Subcutaneous abdominal adipose tissue (tissue), 5 donors: ENCODE measurements around the gene NTF3.

ENCODE experiments used
- H3K27ac ChIP-seq: one replicate; pipeline ENCODE4 v1.7.0; 2013; ENCODE audit warnings: low read depth, mild to moderate bottlenecking, inconsistent platforms, low read length, moderate library complexity
- H3K27me3 ChIP-seq, 5 donors: one replicate each; pipeline ENCODE4 v1.7.0; 2013; ENCODE audit warnings: low read length in 5 of 5, inconsistent platforms in 1 of 5; ENCODE audit not compliant: control insufficient read depth in 5 of 5, insufficient read depth in 4 of 5
- H3K36me3 ChIP-seq, 5 donors: one replicate each; pipeline ENCODE4 v1.7.0; 2013; ENCODE audit warnings: low read length in 5 of 5; ENCODE audit not compliant: control insufficient read depth in 5 of 5, insufficient read depth in 5 of 5
- H3K4me1 ChIP-seq, 5 donors: one replicate each; pipeline ENCODE4 v1.7.0; 2013; ENCODE audit warnings: low read length in 5 of 5, mild to moderate bottlenecking in 3 of 5, moderate library complexity in 1 of 5; ENCODE audit not compliant: control insufficient read depth in 5 of 5, insufficient read depth in 5 of 5
- H3K4me3 ChIP-seq, 5 donors: one replicate each; pipeline ENCODE4 v1.7.0; 2013; ENCODE audit warnings: low read length in 5 of 5, low read depth in 1 of 5
- H3K9ac ChIP-seq, 5 donors: one replicate each; pipeline ENCODE4 v1.7.0; 2013; ENCODE audit warnings: low read length in 5 of 5, mild to moderate bottlenecking in 4 of 5, moderate library complexity in 3 of 5
- H3K9me3 ChIP-seq, 5 donors: one replicate each; pipeline ENCODE4 v1.7.0; 2013; ENCODE audit warnings: low read length in 5 of 5; ENCODE audit not compliant: control insufficient read depth in 5 of 5
- donor health status: healthy.
- donor health status: healthy.
- donor health status: healthy.
- donor health status: healthy.
- donor health status: healthy.

NTF3 gene

GRCh38 chr12:5484426-5484825 lies 52.5 kb downstream of the NTF3 start:
- Histone ChIP-seq H3K9ac (no peak overlapping the region), H3K36me3 (no peaks in the 10 kb centered on the region), H3K27me3 (peaks cover 0 to 11% (median 8%) of the 10 kb centered on the region in 5 donors), H3K4me1 (peaks cover 0 to 8% (median 5%) of the 10 kb centered on the region in 5 donors), H3K9me3 (no peaks in the 10 kb centered on the region), H3K27ac (no peak overlapping the region), H3K4me3 (no peak overlapping the region)

- no peaks in the 10 kb centered on the region for H3K36me3 ChIP-seq
Observed at GRCh38 chr12:5485454-5485853, 53.5 kb downstream of the NTF3 start.

GRCh38 chr12:5487076-5487475 lies 55.2 kb downstream of the NTF3 start:
- Histone ChIP-seq H3K36me3 (no peaks in the 10 kb centered on the region), H3K4me3 (no peak overlapping the region), H3K9me3 (no peaks in the 10 kb centered on the region), H3K9ac (no peak overlapping the region), H3K27me3 (peaks cover 0 to 8% (median 4%) of the 10 kb centered on the region in 5 donors), H3K4me1 (peaks cover 0 to 15% (median 5%) of the 10 kb centered on the region in 5 donors), H3K27ac (no peak overlapping the region)

More at GRCh38 chr12:5485454-5485853, 53.5 kb downstream of the NTF3 start:
- Histone ChIP-seq H3K9me3 (no peaks in the 10 kb centered on the region), H3K4me3 (no peak overlapping the region), H3K9ac (no peak overlapping the region), H3K27me3 (peaks cover 0 to 9% (median 8%) of the 10 kb centered on the region in 5 donors), H3K4me1 (peaks cover 0 to 15% (median 5%) of the 10 kb centered on the region in 5 donors), H3K27ac (no peak overlapping the region)

DNA sequence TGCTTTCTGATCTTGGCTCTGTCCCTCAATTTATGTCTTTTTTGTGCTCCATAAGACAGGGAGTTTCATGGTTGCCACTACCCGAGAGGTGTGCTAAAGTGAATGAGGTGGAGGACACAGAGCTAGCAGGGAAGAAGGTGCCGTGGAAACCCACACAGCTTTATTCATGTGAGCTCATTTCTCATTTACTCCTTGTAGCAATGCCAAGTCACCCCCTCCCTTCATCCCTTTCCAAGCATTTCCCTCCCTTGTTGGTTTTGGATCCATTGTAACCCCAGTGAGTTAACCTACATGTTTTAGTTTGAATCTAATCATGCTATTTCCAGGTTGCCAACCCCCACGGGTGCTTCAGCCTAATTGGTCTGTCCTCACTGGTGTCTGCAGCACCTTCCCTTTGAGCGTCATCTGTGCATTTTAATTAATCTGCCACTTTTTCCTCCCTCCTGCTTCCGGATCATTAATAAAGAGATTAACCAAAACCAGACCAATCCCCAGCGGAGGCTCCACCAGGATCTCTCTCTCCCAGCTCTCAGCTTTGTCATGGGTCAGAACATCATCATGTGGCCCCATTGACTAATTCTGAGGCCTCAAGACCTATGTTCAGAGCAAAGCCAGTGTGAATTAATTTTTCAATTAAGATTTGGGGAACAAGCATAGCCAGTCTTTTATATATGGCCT lies 56.2 kb downstream of the NTF3 start:
- H3K4me1 ChIP-seq = peaks cover 0 to 15% (median 5%) of the 10 kb centered on the region in 5 donors
- H3K27ac ChIP-seq = no peak overlapping the region
- H3K4me3 ChIP-seq = no peak overlapping the region
- H3K9me3 ChIP-seq = no peaks in the 10 kb centered on the region
- H3K9ac ChIP-seq = no peak overlapping the region
- H3K27me3 ChIP-seq = peaks cover 0 to 10% (median 0%) of the 10 kb centered on the region in 5 donors
- H3K36me3 ChIP-seq = no peaks in the 10 kb centered on the region

DNA sequence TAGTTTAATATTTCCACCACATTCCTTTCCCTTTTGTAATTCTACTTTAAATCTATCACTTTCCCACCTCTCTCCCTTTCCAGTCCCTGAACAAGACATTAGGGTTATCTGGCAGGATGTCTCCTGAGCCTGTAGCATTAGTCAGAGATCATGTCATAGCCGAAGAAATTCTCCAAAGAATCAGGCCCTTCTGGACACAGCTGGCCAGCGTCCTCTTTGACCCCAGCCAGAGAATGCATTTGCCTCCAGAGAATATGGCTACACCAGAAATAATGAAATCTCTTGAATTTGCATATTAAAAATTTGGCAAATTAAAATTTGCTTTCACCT lies 56.7 kb downstream of the NTF3 start:
- H3K4me1 ChIP-seq = peaks cover 0 to 15% (median 5%) of the 10 kb centered on the region in 5 donors
- no peak overlapping the region for H3K9ac ChIP-seq
- no peaks in the 10 kb centered on the region for H3K36me3 ChIP-seq
- H3K27ac ChIP-seq = no peak overlapping the region
- H3K4me3 ChIP-seq = no peak overlapping the region
- H3K27me3 ChIP-seq = peaks cover 0 to 12% (median 0%) of the 10 kb centered on the region in 5 donors
- no peaks in the 10 kb centered on the region for H3K9me3 ChIP-seq

GRCh38 chr12:5489017-5489416 lies 57.1 kb downstream of the NTF3 start:
- no peak overlapping the region for H3K9ac ChIP-seq
- peaks cover 0 to 15% (median 5%) of the 10 kb centered on the region in 5 donors for H3K4me1 ChIP-seq
- no peak overlapping the region for H3K4me3 ChIP-seq
- no peak overlapping the region for H3K27ac ChIP-seq
- H3K27me3 ChIP-seq = peaks cover 0 to 16% (median 0%) of the 10 kb centered on the region in 5 donors
- H3K9me3 ChIP-seq = no peaks in the 10 kb centered on the region
- H3K36me3 ChIP-seq = no peaks in the 10 kb centered on the region

- no peak overlapping the region for H3K4me3 ChIP-seq
- peaks cover 0 to 17% (median 0%) of the 10 kb centered on the region in 5 donors for H3K27me3 ChIP-seq
- H3K9me3 ChIP-seq = no peaks in the 10 kb centered on the region
- peaks cover 0 to 15% (median 5%) of the 10 kb centered on the region in 5 donors for H3K4me1 ChIP-seq
- H3K36me3 ChIP-seq = no peaks in the 10 kb centered on the region
- H3K27ac ChIP-seq = no peak overlapping the region
- no peak overlapping the region for H3K9ac ChIP-seq
Observed at GRCh38 chr12:5489760-5490406, 58.0 kb downstream of the NTF3 start.

GRCh38 chr12:5492562-5492961 lies 60.7 kb downstream of the NTF3 start:
- no peak overlapping the region for H3K4me3 ChIP-seq
- H3K4me1 ChIP-seq = peaks cover 0 to 18% (median 7%) of the 10 kb centered on the region in 5 donors
- no peaks in the 10 kb centered on the region for H3K9me3 ChIP-seq
- no peak overlapping the region for H3K27ac ChIP-seq
- H3K27me3 ChIP-seq = peaks cover 0 to 17% (median 0%) of the 10 kb centered on the region in 5 donors
- no peak overlapping the region for H3K9ac ChIP-seq
- no peaks in the 10 kb centered on the region for H3K36me3 ChIP-seq

DNA sequence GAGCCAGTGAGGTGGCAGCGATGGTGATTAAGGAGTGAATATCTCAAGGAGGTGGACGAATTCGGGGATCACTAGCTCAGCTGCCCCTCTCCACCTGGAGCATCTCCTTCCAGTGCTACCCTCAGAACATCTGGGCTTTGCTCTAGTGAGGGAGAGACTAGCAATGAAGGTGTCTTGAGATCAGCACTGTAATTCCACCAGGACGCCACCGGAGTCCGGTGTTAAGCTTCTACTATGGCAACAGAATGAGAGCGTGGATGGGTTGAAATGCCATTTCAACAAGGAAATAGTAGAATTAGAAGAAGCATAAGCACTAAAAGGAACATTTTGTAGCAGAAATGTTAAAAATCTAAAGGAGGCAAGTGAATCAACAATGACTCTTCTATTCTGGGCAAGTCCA lies 61.1 kb downstream of the NTF3 start:
- Histone ChIP-seq H3K4me3 (no peak overlapping the region), H3K9ac (no peak overlapping the region), H3K27me3 (peaks cover 0 to 17% (median 0%) of the 10 kb centered on the region in 5 donors), H3K4me1 (peaks cover 0 to 21% (median 11%) of the 10 kb centered on the region in 5 donors), H3K36me3 (no peaks in the 10 kb centered on the region), H3K9me3 (no peaks in the 10 kb centered on the region), H3K27ac (no peak overlapping the region)

DNA sequence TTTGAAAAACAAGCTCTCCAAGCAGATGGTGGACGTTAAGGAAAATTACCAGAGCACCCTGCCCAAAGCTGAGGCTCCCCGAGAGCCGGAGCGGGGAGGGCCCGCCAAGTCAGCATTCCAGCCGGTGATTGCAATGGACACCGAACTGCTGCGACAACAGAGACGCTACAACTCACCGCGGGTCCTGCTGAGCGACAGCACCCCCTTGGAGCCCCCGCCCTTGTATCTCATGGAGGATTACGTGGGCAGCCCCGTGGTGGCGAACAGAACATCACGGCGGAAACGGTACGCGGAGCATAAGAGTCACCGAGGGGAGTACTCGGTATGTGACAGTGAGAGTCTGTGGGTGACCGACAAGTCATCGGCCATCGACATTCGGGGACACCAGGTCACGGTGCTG lies 62.4 kb downstream of the NTF3 start:
- Histone ChIP-seq H3K9me3 (no peaks in the 10 kb centered on the region), H3K36me3 (no peaks in the 10 kb centered on the region), H3K9ac (no peak overlapping the region), H3K27ac (no peak overlapping the region), H3K4me1 (peaks cover 0 to 14% (median 6%) of the 10 kb centered on the region in 5 donors), H3K27me3 (peaks cover 0 to 17% (median 2%) of the 10 kb centered on the region in 5 donors), H3K4me3 (no peak overlapping the region)
